Ishikawa (cell line): ENCODE results near the gene LTC4S.
A peak's percentile ranks its signal among the peaks of the same experiment; 100 is the strongest.

Experiments
- CEBPB ChIP-seq: IDR thresholded peaks from 2 replicates; pipeline ENCODE4 v1.6.1; 2012
- CREB1 ChIP-seq: IDR thresholded peaks from 2 replicates; pipeline ENCODE4 v1.6.1; 2012; ENCODE audit warnings: low read depth
- EGR1 ChIP-seq: IDR thresholded peaks from 2 replicates; pipeline ENCODE4 v1.6.1; 2012
- EP300 ChIP-seq: IDR thresholded peaks from 2 replicates; pipeline ENCODE4 v1.6.1; 2012; ENCODE audit warnings: borderline replicate concordance
- FOXM1 ChIP-seq: IDR thresholded peaks from 2 replicates; pipeline ENCODE4 v1.6.1; 2012; ENCODE audit warnings: low read depth, borderline replicate concordance
- MAX ChIP-seq: IDR thresholded peaks from 2 replicates; pipeline ENCODE4 v1.6.1; 2012
- NFIC ChIP-seq: IDR thresholded peaks from 2 replicates; pipeline ENCODE4 v1.6.1; 2012
- RAD21 ChIP-seq: IDR thresholded peaks from 2 replicates; pipeline ENCODE4 v1.6.1; 2012; ENCODE audit warnings: low read depth
- REST ChIP-seq: IDR thresholded peaks from 2 replicates; pipeline ENCODE4 v1.6.1; 2012; ENCODE audit warnings: low read depth, mild to moderate bottlenecking
- TAF1 ChIP-seq: IDR thresholded peaks from 2 replicates; pipeline ENCODE4 v1.6.1; 2012; ENCODE audit warnings: low read depth, mild to moderate bottlenecking
- TCF12 ChIP-seq: IDR thresholded peaks from 2 replicates; pipeline ENCODE4 v1.6.1; 2012; ENCODE audit warnings: low read depth
- TEAD4 ChIP-seq: IDR thresholded peaks from 2 replicates; pipeline ENCODE4 v1.6.1; 2012
- USF1 ChIP-seq: IDR thresholded peaks from 2 replicates; pipeline ENCODE4 v1.6.1; 2012
- YY1 ChIP-seq: IDR thresholded peaks from 2 replicates; pipeline ENCODE4 v1.6.1; 2012; ENCODE audit warnings: low read depth
- ZBTB7A ChIP-seq: IDR thresholded peaks from 2 replicates; pipeline ENCODE4 v1.6.1; 2012; ENCODE audit warnings: low read depth

LTC4S gene

GRCh38 chr5:179805070-179805528 is 11.3 kb downstream of the LTC4S start:
- TF ChIP-seq CREB1 (no peak), ZBTB7A (no peak), TEAD4 (no peak), RAD21 (no peak), EGR1 (no peak), NFIC (no peak), YY1 (no peak), FOXM1 (no peak), EP300 (no peak), MAX (no peak), TAF1 (no peak), REST (no peak), TCF12 (no peak)

- TF ChIP-seq MAX (no peak; the same call in 1 of the 2 replicates), CEBPB (no peak), EP300 (no peak), NFIC (no peak), EGR1 (no peak), CREB1 (no peak)
Measured at GRCh38 chr5:179805529-179806249, 11.9 kb downstream of the LTC4S start.

GRCh38 chr5:179806250-179807048 is 12.7 kb downstream of the LTC4S start, which contains the start of gene MGAT4B:
TSS of gene MGAT4B (minus strand) at chr5:179806866. CDS start at chr5:179806583, 283 bp downstream.
- TF ChIP-seq CEBPB: no peak
- peak; percentile 57; the same call in 1 of the 2 replicates for TF ChIP-seq TAF1
- no peak for TF ChIP-seq YY1

- TF ChIP-seq EP300: no peak
- no peak for TF ChIP-seq NFIC
- TF ChIP-seq TEAD4: no peak
- TF ChIP-seq TAF1: no peak
- no peak for TF ChIP-seq FOXM1
- no peak for TF ChIP-seq TCF12
- TF ChIP-seq YY1: no peak
- TF ChIP-seq MAX: no peak
- TF ChIP-seq USF1: no peak
- no peak for TF ChIP-seq RAD21
- no peak for TF ChIP-seq REST
Measured at GRCh38 chr5:179812135-179812825, 18.5 kb downstream of the LTC4S start.

- TF ChIP-seq NFIC (no peak), TCF12 (no peak), USF1 (no peak), TEAD4 (no peak), EGR1 (no peak), CREB1 (no peak), YY1 (no peak), EP300 (no peak), CEBPB (no peak), MAX (no peak)
Measured at GRCh38 chr5:179812997-179813607, 19.3 kb downstream of the LTC4S start.
